Endodermal cell (in vitro differentiated cells): ENCODE results near the gene AKT3. TPM values are rescaled to one million over a fixed set of nuclear protein-coding genes. Genes with fewer than 3 reads are reported as not detected.

Source experiments
- DNase-seq: peaks from one replicate; pipeline ENCODE4 v3.0.0-alpha.2; 2017
- H3K27ac ChIP-seq: 2 replicates; pipeline ENCODE4 v1.5.1; 2013; ENCODE audit warnings: mild to moderate bottlenecking, low read depth, low read length, moderate library complexity
- H3K27me3 ChIP-seq: 2 replicates; pipeline ENCODE4 v1.6.1; 2013; ENCODE audit warnings: mild to moderate bottlenecking, low read length, moderate library complexity; ENCODE audit not compliant: insufficient read depth, control insufficient read depth, poor library complexity, severe bottlenecking
- H3K36me3 ChIP-seq: 2 replicates; pipeline ENCODE4 v1.7.0; 2013; ENCODE audit warnings: mild to moderate bottlenecking, low read length, moderate library complexity; ENCODE audit not compliant: control insufficient read depth, insufficient read depth
- H3K4me1 ChIP-seq: one replicate; pipeline ENCODE4 v1.7.0; 2013; ENCODE audit warnings: low read length; ENCODE audit not compliant: control insufficient read depth, insufficient read depth
- H3K4me3 ChIP-seq: 2 replicates; pipeline ENCODE4 v1.5.1; 2013; ENCODE audit warnings: mild to moderate bottlenecking, low read length, moderate library complexity
- H3K9ac ChIP-seq: 2 replicates; pipeline ENCODE4 v1.6.1; 2013; ENCODE audit warnings: mild to moderate bottlenecking, low read length, moderate library complexity; ENCODE audit not compliant: poor library complexity, severe bottlenecking; ENCODE audit errors: extremely low read depth
- H3K9me3 ChIP-seq: 2 replicates; pipeline ENCODE4 v1.6.1; 2013; ENCODE audit warnings: mild to moderate bottlenecking, low read length, moderate library complexity; ENCODE audit not compliant: control insufficient read depth
- H3K27ac Mint-ChIP-seq: 2 replicates; pipeline ENCODE4 v1.8.0; 2020; ENCODE audit warnings: mixed read lengths
- H3K27me3 Mint-ChIP-seq: 2 replicates; pipeline ENCODE4 v1.8.0; 2021; ENCODE audit warnings: mild to moderate bottlenecking, mixed read lengths; ENCODE audit not compliant: insufficient read depth
- H3K36me3 Mint-ChIP-seq: 2 replicates; pipeline ENCODE4 v1.8.0; 2020; ENCODE audit warnings: low read depth, mixed read lengths
- H3K4me1 Mint-ChIP-seq: 2 replicates; pipeline ENCODE4 v1.8.0; 2020; ENCODE audit warnings: mixed read lengths
- H3K4me3 Mint-ChIP-seq: 2 replicates; pipeline ENCODE4 v1.8.0; 2020; ENCODE audit warnings: mild to moderate bottlenecking, moderate library complexity, mixed read lengths
- H3K9me3 Mint-ChIP-seq: 2 replicates; pipeline ENCODE4 v1.8.0; 2020; ENCODE audit warnings: mild to moderate bottlenecking, mixed read lengths
- WGBS, 2 experiments: methylation state at CpG; one replicate each; pipeline versions ENCODE4 v1.1.5 to v1.1.7; 2013; ENCODE audit warnings: missing lambda C conversion rate in 2 of 2, mixed read lengths in 1 of 2; ENCODE audit not compliant: insufficient coverage in 1 of 2, insufficient read length in 1 of 2; 5-methylcytosine and 5-hydroxymethylcytosine counted together
- total RNA-seq, 2 donors: library from RNA; stranded (reverse); fragmentation: NEBNext Ultra II Directional in 1 of 2; extraction: Animal tissue kit (Norgen Biotek cat#: 25700) in 1 of 2; gene quantifications; 2 replicates in 1 of 2; 3 replicates in 1 of 2; pipeline ENCODE4 v1.2.1, GENCODE V29; 2021
- TF ChIP-seq, protein P1 (sequence below): fragments of 200-600 bp; sonication (generic); conservative IDR thresholded peaks from 2 replicates; pipeline ENCODE4 v1.5.0; 2021; ENCODE audit warnings: antibody characterized with exemption, mild to moderate bottlenecking

The AKT3 gene
- total RNA-seq, 2 donors from 2014 or later, result 38.2 to 49.1 TPM

DNA sequence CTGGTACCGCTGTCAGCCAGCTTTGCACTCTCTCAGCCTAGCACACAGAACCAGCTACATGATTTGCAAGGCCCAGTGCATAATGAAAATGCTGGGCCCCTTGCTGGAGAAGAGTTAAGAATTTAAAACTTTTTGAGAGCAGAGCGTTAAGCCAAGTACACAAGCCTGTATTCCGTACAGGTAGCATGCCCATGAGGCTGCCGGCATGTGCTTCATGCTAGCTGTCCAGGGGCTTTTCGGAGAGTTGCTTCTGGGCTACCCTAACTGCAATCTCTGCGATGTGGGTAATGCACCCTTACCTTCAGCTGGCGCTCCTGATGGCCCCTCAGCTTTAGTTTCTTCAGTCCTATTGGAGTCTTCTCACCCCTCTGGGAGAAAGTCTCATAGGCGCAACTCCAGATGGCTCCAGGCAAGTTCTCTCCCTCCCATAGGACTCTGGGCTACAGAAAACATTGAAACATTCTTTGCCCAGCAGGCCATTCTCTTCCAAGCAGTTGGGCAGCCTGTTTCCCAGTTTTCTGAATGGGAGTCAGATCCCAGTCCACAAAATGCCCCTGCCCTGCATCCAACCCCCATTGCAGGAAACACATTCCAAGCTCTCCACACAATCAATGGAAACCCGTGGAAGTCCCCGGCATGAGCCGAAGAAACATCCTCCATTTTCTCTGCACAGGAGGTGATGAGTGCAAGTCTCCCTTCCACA is 5.7 kb upstream of the AKT3 start:
- Mint-ChIP-seq H3K27ac (no peak overlapping the region), H3K4me1 (peaks cover 7% of the 10 kb centered on the region), H3K4me3 (no peak overlapping the region), H3K27me3 (peaks cover 28% of the 10 kb centered on the region), H3K9me3 (no peaks in the 10 kb centered on the region), H3K36me3 (no peaks in the 10 kb centered on the region)
- Histone ChIP-seq H3K4me1 (no peaks in the 10 kb centered on the region), H3K4me3 (no peak overlapping the region), H3K27me3 (no peaks in the 10 kb centered on the region), H3K36me3 (no peaks in the 10 kb centered on the region), H3K27ac (no peak overlapping the region), H3K9me3 (no peaks in the 10 kb centered on the region), H3K9ac (no peak overlapping the region)
- WGBS, 2 experiments, result 86 to 97% methylated on average over 7 to 11 of the region's 11 CpGs
- peak; percentile 70 for DNase-seq
- TF ChIP-seq, protein P1, sequence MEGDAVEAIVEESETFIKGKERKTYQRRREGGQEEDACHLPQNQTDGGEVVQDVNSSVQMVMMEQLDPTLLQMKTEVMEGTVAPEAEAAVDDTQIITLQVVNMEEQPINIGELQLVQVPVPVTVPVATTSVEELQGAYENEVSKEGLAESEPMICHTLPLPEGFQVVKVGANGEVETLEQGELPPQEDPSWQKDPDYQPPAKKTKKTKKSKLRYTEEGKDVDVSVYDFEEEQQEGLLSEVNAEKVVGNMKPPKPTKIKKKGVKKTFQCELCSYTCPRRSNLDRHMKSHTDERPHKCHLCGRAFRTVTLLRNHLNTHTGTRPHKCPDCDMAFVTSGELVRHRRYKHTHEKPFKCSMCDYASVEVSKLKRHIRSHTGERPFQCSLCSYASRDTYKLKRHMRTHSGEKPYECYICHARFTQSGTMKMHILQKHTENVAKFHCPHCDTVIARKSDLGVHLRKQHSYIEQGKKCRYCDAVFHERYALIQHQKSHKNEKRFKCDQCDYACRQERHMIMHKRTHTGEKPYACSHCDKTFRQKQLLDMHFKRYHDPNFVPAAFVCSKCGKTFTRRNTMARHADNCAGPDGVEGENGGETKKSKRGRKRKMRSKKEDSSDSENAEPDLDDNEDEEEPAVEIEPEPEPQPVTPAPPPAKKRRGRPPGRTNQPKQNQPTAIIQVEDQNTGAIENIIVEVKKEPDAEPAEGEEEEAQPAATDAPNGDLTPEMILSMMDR, result no peak

DNA sequence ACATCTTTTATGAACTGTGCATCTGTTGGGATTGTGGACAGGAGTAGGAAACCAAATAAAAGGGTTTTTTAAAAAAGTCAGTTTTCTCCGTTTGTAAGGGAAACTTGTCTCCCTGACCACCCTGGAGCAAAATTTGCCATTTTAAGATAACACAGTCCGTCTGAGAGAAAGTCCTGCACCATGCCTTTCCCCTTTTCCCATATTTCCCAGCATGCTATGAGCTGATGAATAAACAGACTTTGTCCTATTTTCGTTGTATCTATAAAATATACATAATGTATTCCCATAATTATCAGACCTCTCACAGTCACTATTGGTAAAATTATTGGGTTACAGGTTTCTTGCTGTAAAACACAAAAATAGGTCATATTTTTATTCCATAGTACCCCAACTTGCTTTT is 1.7 kb upstream of the AKT3 start:
- H3K27ac Mint-ChIP-seq, result no peak overlapping the region
- Histone ChIP-seq H3K27me3 (no peaks in the 10 kb centered on the region), H3K36me3 (no peaks in the 10 kb centered on the region), H3K27ac (no peak overlapping the region), H3K9ac (no peak overlapping the region), H3K4me3 (peak overlapping the region; percentile 95), H3K9me3 (no peaks in the 10 kb centered on the region), H3K4me1 (peaks cover 5% of the 10 kb centered on the region)
- H3K4me1 Mint-ChIP-seq, result peaks cover 14% of the 10 kb centered on the region
- H3K9me3 Mint-ChIP-seq, result no peaks in the 10 kb centered on the region
- peaks cover 19% of the 10 kb centered on the region for H3K27me3 Mint-ChIP-seq
- WGBS, 2 experiments, result 67 to 76% methylated on average over 1 to 3 of the region's 3 CpGs
- TF ChIP-seq, protein P1, result no peak
- DNase-seq, result no peak
- no peaks in the 10 kb centered on the region for H3K36me3 Mint-ChIP-seq
- peak overlapping the region; percentile 88 for H3K4me3 Mint-ChIP-seq

DNA sequence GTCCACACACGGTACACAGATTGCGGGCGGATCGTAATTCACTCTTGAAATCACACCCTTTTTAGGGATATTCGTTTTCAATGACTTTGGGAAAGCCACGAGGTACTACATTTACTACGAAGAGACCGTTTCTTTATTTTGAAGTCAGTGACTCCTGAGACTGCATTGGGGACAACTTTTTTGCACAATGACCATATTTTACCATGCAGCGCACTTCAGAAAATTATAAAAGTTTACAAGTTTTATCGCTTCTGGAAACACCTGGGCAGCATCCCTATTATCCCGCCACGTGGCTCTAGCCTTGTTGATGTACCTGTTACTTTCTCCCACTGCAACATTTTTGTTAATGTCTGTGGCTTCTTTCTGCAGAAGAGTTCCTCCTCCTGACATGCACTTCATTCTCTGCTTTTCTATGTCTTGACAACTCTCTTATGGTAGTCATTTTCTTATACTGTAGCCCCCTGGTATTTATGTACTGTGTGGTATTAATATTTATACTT is 1.3 kb upstream of the AKT3 start:
- Histone ChIP-seq H3K4me1 (peaks cover 5% of the 10 kb centered on the region), H3K27ac (peak overlapping the region; percentile 97), H3K4me3 (peak overlapping the region; percentile 95), H3K36me3 (no peaks in the 10 kb centered on the region), H3K9me3 (no peaks in the 10 kb centered on the region), H3K27me3 (no peaks in the 10 kb centered on the region), H3K9ac (peak overlapping the region; percentile 81)
- no peak for DNase-seq
- Mint-ChIP-seq H3K27me3 (peaks cover 19% of the 10 kb centered on the region), H3K4me1 (peaks cover 14% of the 10 kb centered on the region), H3K4me3 (peak overlapping the region; percentile 88), H3K27ac (peak overlapping the region; percentile 95), H3K36me3 (no peaks in the 10 kb centered on the region), H3K9me3 (no peaks in the 10 kb centered on the region)
- WGBS, 2 experiments, result 14 to 15% methylated on average over 12 of the region's 12 CpGs
- TF ChIP-seq, protein P1, result no peak
